Measurements from ENCODE around the gene FGF23. TPM values are rescaled to one million over a fixed set of nuclear protein-coding genes. Genes with fewer than 3 reads are reported as not detected.

FGF23 gene
- total and polyA plus RNA-seq, 2 of the 4 experiments (the other 2 are of a cell fraction), result not detected

DNA sequence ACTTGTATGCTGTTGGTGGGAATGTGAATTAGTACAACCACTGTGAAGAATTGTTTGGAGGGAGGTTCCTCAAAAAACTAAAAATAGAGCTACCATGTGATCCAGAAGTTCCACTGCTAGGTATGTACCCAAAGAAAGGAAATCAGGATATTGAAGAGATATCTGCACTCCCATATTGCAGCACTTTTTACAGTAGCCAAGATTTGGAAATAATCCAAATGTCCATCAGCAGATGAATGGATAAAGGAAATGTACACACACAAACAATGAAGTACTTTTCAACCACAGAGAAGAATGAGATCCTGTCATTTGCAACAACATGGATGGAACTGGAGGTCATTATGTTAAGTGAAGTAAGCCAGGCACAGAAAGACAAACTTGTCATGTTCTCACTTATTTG lies 32.6 kb downstream of the FGF23 start:
- no peak overlapping the region for H2BK20ac ChIP-seq (ENCODE audit: low read depth, low read length)
- in situ Hi-C loops (cut with MboI; ENCODE audit: low sequenced_read_pairs), result no loop called here

More for the DNA sequence above, 32.6 kb downstream of the FGF23 start:
- DNase-seq, result no peak
- H3K9me1 ChIP-seq (ENCODE audit: insufficient read depth, low read length), result no peaks in the 10 kb centered on the region
- H2BK15ac ChIP-seq (ENCODE audit: low read depth, low read length), result no peak overlapping the region
- no peak overlapping the region for H3K18ac ChIP-seq (ENCODE audit: low read depth, low read length)
- H3K9ac ChIP-seq (ENCODE audit: low read depth, low read length), result no peak overlapping the region
- no peak overlapping the region for H4K91ac ChIP-seq (ENCODE audit: insufficient read depth, low read depth, low read length)
- H2BK120ac ChIP-seq (ENCODE audit: low read depth, low read length), result no peak overlapping the region
- H3K4me3 ChIP-seq (ENCODE audit: insufficient read depth, low read depth, low read length), result no peak overlapping the region
- H3K56ac ChIP-seq (ENCODE audit: extremely low read depth, insufficient read depth, low read length), result no peak overlapping the region
- no peak overlapping the region for H3K4ac ChIP-seq (ENCODE audit: low read depth, low read length)
- no TSS peak for BruUV-seq (replicated peaks)
- TF ChIP-seq SMC3 (IDR thresholded peaks at IDR 0.05; ENCODE audit: low read depth, low read length), result no peak
- no peak for TF ChIP-seq POLR2A (IDR thresholded peaks at IDR 0.05; ENCODE audit: low read depth, low read length)
- no peak for TF ChIP-seq ELK1 (IDR thresholded peaks at IDR 0.05; ENCODE audit: borderline replicate concordance, low read depth, low read length)
- TF ChIP-seq MAFK (IDR thresholded peaks at IDR 0.05; ENCODE audit: low read depth, low read length), result no peak
- TF ChIP-seq CEBPB (IDR thresholded peaks at IDR 0.05; ENCODE audit: low read depth, low read length), result no peak
- no peak for TF ChIP-seq RCOR1 (IDR thresholded peaks at IDR 0.05; ENCODE audit: insufficient replicate concordance, low read length)
- TF ChIP-seq FOS (IDR thresholded peaks at IDR 0.05; ENCODE audit: low read depth, low read length), result no peak
- no peak for TF ChIP-seq CHD1 (IDR thresholded peaks at IDR 0.05; ENCODE audit: low read depth, low read length)
- TF ChIP-seq RFX5 (IDR thresholded peaks at IDR 0.05; ENCODE audit: low read depth, low read length), result no peak
- TF ChIP-seq MAZ (IDR thresholded peaks at IDR 0.05; ENCODE audit: borderline replicate concordance, low read depth, low read length), result no peak
- TF ChIP-seq CTCF (conservative IDR thresholded peaks at IDR 0.05; ENCODE audit: low read depth, low read length), result no peak
- no peak for TF ChIP-seq NFE2L2 (IDR thresholded peaks at IDR 0.05; ENCODE audit: low read depth, low read length)
- no peak for TF ChIP-seq MXI1 (IDR thresholded peaks at IDR 0.05; ENCODE audit: borderline replicate concordance, low read depth, low read length)
- TF ChIP-seq, protein P1, sequence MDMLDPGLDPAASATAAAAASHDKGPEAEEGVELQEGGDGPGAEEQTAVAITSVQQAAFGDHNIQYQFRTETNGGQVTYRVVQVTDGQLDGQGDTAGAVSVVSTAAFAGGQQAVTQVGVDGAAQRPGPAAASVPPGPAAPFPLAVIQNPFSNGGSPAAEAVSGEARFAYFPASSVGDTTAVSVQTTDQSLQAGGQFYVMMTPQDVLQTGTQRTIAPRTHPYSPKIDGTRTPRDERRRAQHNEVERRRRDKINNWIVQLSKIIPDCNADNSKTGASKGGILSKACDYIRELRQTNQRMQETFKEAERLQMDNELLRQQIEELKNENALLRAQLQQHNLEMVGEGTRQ (IDR thresholded peaks at IDR 0.05; ENCODE audit: low read depth, low read length), result no peak
- no peak for TF ChIP-seq BHLHE40 (IDR thresholded peaks at IDR 0.05; ENCODE audit: low read depth, low read length)
- H2AK5ac ChIP-seq (ENCODE audit: low read depth, low read length), result no peak overlapping the region
- dilution Hi-C loops (cut with HindIII; ENCODE audit: low sequenced_read_pairs, unreplicated experiment), result no loop called here
- H2AFZ ChIP-seq (replicated peaks; ENCODE audit: low read length, poor library complexity), result no peak overlapping the region
- no peak overlapping the region for H3K27ac ChIP-seq (ENCODE audit: insufficient read depth, low read length)
- H3K14ac ChIP-seq (replicated peaks; ENCODE audit: low read depth, low read length), result no peak overlapping the region
- H4K5ac ChIP-seq (ENCODE audit: low read depth, low read length), result no peak overlapping the region
- peaks cover 7% of the 10 kb centered on the region for H3K36me3 ChIP-seq (ENCODE audit: control insufficient read depth, insufficient read depth, low read length)
- CTCF ChIA-PET, result no interaction called here
- POLR2A ChIA-PET (ENCODE audit: unreplicated experiment), result no interaction called here
- no peaks in the 10 kb centered on the region; the same call in 1 of the 2 replicates for H4K20me1 ChIP-seq (ENCODE audit: insufficient read depth, low read length)
- no peaks in the 10 kb centered on the region for H3K9me3 ChIP-seq (ENCODE audit: control insufficient read depth, insufficient read depth, low read length)
- no peak overlapping the region for H3K4me2 ChIP-seq (ENCODE audit: low read depth, low read length)
- no peak overlapping the region for H2AK9ac ChIP-seq (replicated peaks; ENCODE audit: low read depth, low read length, poor library complexity)
- H3K27me3 ChIP-seq (ENCODE audit: control insufficient read depth, insufficient read depth, low read length), result no peaks in the 10 kb centered on the region
- intact Hi-C loops (cut with micrococcal nuclease), result no loop called here
- no peaks in the 10 kb centered on the region for H3K79me1 ChIP-seq (ENCODE audit: low read depth in 1 of 2, low read length in 2 of 2)
- ATAC-seq (ENCODE audit: low read depth), result no peak
- H3K4me1 ChIP-seq (ENCODE audit: control insufficient read depth, insufficient read depth, low read length), result no peaks in the 10 kb centered on the region
- H2BK5ac ChIP-seq (ENCODE audit: low read depth, low read length, poor library complexity, severe bottlenecking), result no peak overlapping the region
- no peak overlapping the region for H4K8ac ChIP-seq (ENCODE audit: low read depth in 2 of 2, low read length in 2 of 2)
- no peak overlapping the region for H3K23ac ChIP-seq (ENCODE audit: low read depth, low read length)

Measured in IMR-90 (cell line).